Measurements from ENCODE around the gene PDSS2. TPM values are rescaled to one million over a fixed set of nuclear protein-coding genes. Genes with fewer than 3 reads are reported as not detected.
A peak's percentile ranks its signal among the peaks of the same experiment; 100 is the strongest.

The PDSS2 gene
- polyA plus RNA-seq, 1 of the 3 experiments (the other 2 are of a cell fraction): 5.6 TPM

GRCh38 chr6:107319906-107320530 is 139.3 kb downstream of the PDSS2 start:
- ChIA-PET POLR2A (interaction anchor here (1.0 kb wide), 1 partner anchor 169 kb away, joined by 3 read pairs; no protein-coding TSS in a partner anchor), CTCF (interaction anchor here (0.7 to 4.2 kb wide), 7 partner anchors 9 to 351 kb away, joined by 3 to 26 read pairs (median 4); partner anchors contain the start of gene SOBP)
- Histone ChIP-seq H2AFZ (ENCODE audit: low read depth) (no peak overlapping the region), H3F3A (replicated peaks; ENCODE audit: insufficient read depth) (peaks cover 40% of the 10 kb centered on the region), H3K27me3 (ENCODE audit: insufficient read depth) (no peaks in the 10 kb centered on the region), H3K9me3 (no peaks in the 10 kb centered on the region), H3K36me3 (replicated peaks in 1 of 2; ENCODE audit: control insufficient read depth in 1 of 2, insufficient read depth in 2 of 2, low read length in 1 of 2) (peaks cover 0 to 1% of the 10 kb centered on the region in 2 experiments), H3K9ac (no peak overlapping the region), H3K4me3 (ENCODE audit: low read depth in 2 of 2, low read length in 1 of 2) (no peak overlapping the region), H4K20me1 (ENCODE audit: insufficient read depth) (no peaks in the 10 kb centered on the region), H3K27ac (ENCODE audit: low read depth in 2 of 2, low read length in 1 of 2) (peak overlapping the region in 1 of 2 experiments; percentile 53; a peak in 2 of 4 replicates), H3K4me2 (0 out of 2 replicates have a peak overlapping the region, but pooled peaks have one; percentile 4), H3K79me2 (ENCODE audit: insufficient read depth) (peaks cover 7% of the 10 kb centered on the region; the same call in 1 of the 2 replicates), H3K4me1 (ENCODE audit: control insufficient read depth in 1 of 2, insufficient read depth in 2 of 2, low read depth in 1 of 2, low read length in 1 of 2) (peaks cover 2 to 33% of the 10 kb centered on the region in 2 experiments; a peak in 3 of 4 replicates), H3K9me2 (no peaks in the 10 kb centered on the region)
- DNase-seq: no peak
- TF ChIP-seq CHD2 (IDR thresholded peaks at IDR 0.05; ENCODE audit: low read length, partially characterized antibody) (no peak), TEAD4 (IDR thresholded peaks at IDR 0.05; ENCODE audit: borderline replicate concordance, insufficient read depth) (no peak), ELF1 (IDR thresholded peaks at IDR 0.05) (no peak), EP300 (IDR thresholded peaks at IDR 0.05; ENCODE audit: borderline replicate concordance in 1 of 2, low read depth in 1 of 2, low read length in 1 of 2) (no peak), MXI1 (IDR thresholded peaks at IDR 0.05; ENCODE audit: low read depth, low read length) (no peak), ZBTB33 (IDR thresholded peaks at IDR 0.05; ENCODE audit: borderline replicate concordance, low read depth) (no peak), FOSL2 (IDR thresholded peaks at IDR 0.05; ENCODE audit: borderline replicate concordance, low read depth) (peak; percentile 25; the same call in 1 of the 2 replicates), RFX5 (IDR thresholded peaks at IDR 0.05; ENCODE audit: low read length) (no peak), RAD21 (IDR thresholded peaks at IDR 0.05; ENCODE audit: low read length) (no peak), MEF2A (IDR thresholded peaks at IDR 0.05; ENCODE audit: borderline replicate concordance, low read depth) (no peak), MAX (IDR thresholded peaks at IDR 0.05; ENCODE audit: low read depth) (no peak), TCF12 (IDR thresholded peaks at IDR 0.05) (peak; percentile 26), NFIC (IDR thresholded peaks at IDR 0.05; ENCODE audit: borderline replicate concordance) (peak; percentile 40; the same call in 1 of the 2 replicates), EZH2phosphoT487 (IDR thresholded peaks at IDR 0.05; ENCODE audit: borderline replicate concordance, low read depth) (no peak), RXRA (IDR thresholded peaks at IDR 0.05; ENCODE audit: borderline replicate concordance, low read depth) (no peak), FOXJ3 (CRISPR knock-in tag; IDR thresholded peaks at IDR 0.05) (no peak), POLR2AphosphoS5 (IDR thresholded peaks at IDR 0.05; ENCODE audit: low read depth, low read length) (no peak)
- TF ChIP-seq, protein P1, sequence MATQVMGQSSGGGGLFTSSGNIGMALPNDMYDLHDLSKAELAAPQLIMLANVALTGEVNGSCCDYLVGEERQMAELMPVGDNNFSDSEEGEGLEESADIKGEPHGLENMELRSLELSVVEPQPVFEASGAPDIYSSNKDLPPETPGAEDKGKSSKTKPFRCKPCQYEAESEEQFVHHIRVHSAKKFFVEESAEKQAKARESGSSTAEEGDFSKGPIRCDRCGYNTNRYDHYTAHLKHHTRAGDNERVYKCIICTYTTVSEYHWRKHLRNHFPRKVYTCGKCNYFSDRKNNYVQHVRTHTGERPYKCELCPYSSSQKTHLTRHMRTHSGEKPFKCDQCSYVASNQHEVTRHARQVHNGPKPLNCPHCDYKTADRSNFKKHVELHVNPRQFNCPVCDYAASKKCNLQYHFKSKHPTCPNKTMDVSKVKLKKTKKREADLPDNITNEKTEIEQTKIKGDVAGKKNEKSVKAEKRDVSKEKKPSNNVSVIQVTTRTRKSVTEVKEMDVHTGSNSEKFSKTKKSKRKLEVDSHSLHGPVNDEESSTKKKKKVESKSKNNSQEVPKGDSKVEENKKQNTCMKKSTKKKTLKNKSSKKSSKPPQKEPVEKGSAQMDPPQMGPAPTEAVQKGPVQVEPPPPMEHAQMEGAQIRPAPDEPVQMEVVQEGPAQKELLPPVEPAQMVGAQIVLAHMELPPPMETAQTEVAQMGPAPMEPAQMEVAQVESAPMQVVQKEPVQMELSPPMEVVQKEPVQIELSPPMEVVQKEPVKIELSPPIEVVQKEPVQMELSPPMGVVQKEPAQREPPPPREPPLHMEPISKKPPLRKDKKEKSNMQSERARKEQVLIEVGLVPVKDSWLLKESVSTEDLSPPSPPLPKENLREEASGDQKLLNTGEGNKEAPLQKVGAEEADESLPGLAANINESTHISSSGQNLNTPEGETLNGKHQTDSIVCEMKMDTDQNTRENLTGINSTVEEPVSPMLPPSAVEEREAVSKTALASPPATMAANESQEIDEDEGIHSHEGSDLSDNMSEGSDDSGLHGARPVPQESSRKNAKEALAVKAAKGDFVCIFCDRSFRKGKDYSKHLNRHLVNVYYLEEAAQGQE (IDR thresholded peaks at IDR 0.05; ENCODE audit: low read depth, low read length): no peak
- TF ChIP-seq, protein P2, sequence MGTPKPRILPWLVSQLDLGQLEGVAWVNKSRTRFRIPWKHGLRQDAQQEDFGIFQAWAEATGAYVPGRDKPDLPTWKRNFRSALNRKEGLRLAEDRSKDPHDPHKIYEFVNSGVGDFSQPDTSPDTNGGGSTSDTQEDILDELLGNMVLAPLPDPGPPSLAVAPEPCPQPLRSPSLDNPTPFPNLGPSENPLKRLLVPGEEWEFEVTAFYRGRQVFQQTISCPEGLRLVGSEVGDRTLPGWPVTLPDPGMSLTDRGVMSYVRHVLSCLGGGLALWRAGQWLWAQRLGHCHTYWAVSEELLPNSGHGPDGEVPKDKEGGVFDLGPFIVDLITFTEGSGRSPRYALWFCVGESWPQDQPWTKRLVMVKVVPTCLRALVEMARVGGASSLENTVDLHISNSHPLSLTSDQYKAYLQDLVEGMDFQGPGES (IDR thresholded peaks at IDR 0.05; ENCODE audit: low read depth, low read length): no peak
- TF ChIP-seq, protein P3, sequence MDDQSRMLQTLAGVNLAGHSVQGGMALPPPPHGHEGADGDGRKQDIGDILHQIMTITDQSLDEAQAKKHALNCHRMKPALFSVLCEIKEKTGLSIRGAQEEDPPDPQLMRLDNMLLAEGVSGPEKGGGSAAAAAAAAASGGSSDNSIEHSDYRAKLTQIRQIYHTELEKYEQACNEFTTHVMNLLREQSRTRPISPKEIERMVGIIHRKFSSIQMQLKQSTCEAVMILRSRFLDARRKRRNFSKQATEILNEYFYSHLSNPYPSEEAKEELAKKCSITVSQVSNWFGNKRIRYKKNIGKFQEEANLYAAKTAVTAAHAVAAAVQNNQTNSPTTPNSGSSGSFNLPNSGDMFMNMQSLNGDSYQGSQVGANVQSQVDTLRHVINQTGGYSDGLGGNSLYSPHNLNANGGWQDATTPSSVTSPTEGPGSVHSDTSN (IDR thresholded peaks at IDR 0.05): peak; percentile 43
- WGBS (ENCODE audit: low lambda C conversion rate): 73% methylated on average over 5 of the region's 5 CpGs
